Occipital lobe (tissue), 2 donors: ENCODE measurements around the gene C22orf31. TPM values are rescaled to one million over a fixed set of nuclear protein-coding genes. Genes with fewer than 3 reads are reported as not detected.
A peak's percentile ranks its signal among the peaks of the same experiment; 100 is the strongest.

ENCODE experiments used
- DNase-seq: peaks from one replicate; lab custom pipeline; 2025; lab: John Stamatoyannopoulos, UW
- total RNA-seq: library from RNA; depleted of rRNA; stranded (reverse); fragments of >200 nt; gene quantifications from one replicate; pipeline ENCODE4 v1.2.3, GENCODE V29; 2014

The C22orf31 gene
- total RNA-seq, 1 donor from 2014 or later = not detected

GRCh38 chr22:29081517-29082236 is 20.0 kb upstream of the C22orf31 start:
- no peak for DNase-seq

- no peak for DNase-seq
These were observed 18.7 kb upstream of the C22orf31 start for GRCh38 chr22:29080106-29080975.

- DNase-seq = no peak
These were observed 17.7 kb upstream of the C22orf31 start for GRCh38 chr22:29079218-29079901.

- no peak for DNase-seq
These were observed 17.2 kb upstream of the C22orf31 start for GRCh38 chr22:29078869-29079207.

DNA sequence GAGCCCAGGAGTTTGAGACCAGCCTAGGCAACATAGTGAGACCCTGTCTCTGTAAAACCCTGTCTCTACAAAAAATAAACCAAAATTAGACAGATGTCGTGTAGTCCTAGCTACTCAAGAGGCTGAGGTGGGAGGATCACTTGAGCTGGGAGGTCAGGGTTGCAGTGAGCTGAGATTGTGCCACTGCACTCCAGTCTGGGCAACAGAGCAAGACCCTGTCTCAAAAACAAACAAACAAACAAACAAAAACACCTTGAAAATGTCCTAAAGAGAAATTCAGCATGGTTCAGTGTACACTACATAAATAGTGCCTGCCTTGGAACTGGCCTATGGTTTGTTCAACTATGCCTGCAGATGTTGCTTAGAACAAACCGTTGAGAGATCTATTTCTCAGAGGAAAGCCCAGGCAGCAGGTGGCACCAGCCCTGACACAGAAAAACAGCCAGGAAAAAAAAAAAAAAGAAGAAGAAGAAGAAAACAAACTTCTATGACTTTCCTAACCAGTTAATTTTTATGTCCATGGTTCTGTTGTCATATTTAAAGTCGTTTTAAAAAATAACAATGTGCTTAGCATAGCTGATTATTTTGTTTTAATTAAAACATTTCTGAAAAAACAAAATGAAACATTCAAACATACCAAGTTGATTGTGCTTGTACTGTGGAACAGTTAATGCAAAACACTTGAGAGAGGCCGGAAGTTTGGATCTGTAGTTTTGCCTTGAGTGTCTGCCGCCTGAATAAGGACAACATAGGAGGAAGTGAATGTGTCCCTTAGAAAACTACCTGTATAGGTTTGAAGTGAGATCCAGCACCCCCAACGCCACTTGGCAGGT is 16.6 kb upstream of the C22orf31 start:
- DNase-seq = no peak

GRCh38 chr22:29074276-29074772 is 12.7 kb upstream of the C22orf31 start:
- DNase-seq = no peak

GRCh38 chr22:29073618-29074275 is 12.1 kb upstream of the C22orf31 start:
- DNase-seq = no peak

GRCh38 chr22:29072979-29073617 is 11.5 kb upstream of the C22orf31 start, which contains the start of gene KREMEN1:
Gene KREMEN1 (plus strand): TSS chr22:29073035. CDS start chr22:29073131, 96 bp downstream.
- no peak for DNase-seq

GRCh38 chr22:29072193-29072978 is 10.8 kb upstream of the C22orf31 start:
- DNase-seq = peak; percentile 69

GRCh38 chr22:29071261-29072045 is 9.8 kb upstream of the C22orf31 start:
- DNase-seq = no peak

DNA sequence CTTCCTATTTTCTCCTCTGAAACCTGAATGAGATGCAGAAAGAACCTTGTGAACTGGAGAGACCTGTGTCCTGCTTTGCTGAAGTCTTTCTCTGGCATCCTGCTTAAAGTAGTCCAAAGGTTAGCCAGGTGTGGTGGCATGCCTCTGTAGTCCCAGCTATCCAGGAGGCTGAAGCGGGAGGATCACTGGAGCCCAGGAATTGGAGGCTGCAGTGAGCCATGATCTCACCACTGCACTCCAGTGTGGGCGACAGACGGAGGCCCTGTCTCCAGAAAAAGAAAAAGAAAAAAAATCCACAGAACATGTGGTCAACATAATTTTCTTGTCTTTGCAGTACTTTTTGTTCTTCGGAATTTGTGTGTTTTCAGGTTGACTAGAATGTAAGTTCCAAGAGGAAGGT is 8.9 kb upstream of the C22orf31 start:
- no peak for DNase-seq

DNA sequence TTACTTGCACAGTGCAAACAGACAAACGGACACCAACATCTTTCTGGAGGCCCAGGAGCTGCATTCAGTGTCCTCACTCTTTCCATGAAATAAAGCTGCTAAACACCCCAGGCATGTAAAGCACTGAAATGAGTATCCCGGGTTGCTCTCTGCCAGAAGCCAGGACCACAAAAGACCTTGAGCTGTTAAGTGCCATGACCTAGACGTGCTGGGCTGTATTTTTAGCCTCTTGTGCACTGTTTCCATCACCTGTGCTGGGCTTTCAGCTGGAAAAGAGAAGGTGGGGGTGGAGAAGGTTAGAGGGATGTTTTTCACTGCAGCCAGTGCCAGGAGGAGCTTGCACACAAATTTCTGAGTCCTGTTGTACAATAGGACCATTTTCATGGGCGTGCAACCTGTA is 7.8 kb upstream of the C22orf31 start:
- DNase-seq = no peak

DNA sequence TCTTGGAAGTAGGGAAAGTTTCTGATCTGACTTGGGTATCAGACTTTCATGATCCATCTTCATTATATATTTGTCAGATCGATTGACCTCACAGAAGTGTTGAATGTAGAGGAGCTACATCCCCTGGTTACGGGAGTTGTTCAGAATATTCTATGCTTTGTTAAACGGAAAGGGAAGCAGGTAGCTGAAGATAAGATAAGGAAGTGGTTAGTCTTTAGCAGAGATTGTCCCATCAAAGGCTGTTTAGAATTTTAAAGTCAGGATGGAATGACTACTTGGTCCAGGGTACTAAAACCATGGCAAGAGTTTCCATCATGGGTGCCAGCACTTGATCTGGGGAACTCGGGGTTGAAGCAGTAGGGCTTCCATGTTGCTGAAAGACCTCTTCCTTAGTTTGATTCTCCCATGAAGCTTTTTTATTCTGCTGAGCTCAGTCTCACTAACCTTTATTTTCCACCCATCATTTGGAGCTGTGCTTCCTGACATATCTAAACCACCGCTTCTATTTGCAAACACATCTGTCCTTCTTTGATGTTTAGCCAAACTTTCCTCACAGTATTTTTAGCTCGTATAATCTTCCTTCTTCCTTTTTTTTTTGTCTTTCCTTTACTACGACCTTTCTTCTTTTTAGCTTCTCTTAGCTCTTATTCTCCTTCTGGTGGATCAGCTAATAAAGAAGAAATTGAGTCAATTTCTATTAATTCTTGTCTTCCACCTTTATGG is 4.0 kb upstream of the C22orf31 start:
- no peak for DNase-seq

GRCh38 chr22:29062286-29062821 is 723 bp upstream of the C22orf31 start:
- no peak for DNase-seq

DNA sequence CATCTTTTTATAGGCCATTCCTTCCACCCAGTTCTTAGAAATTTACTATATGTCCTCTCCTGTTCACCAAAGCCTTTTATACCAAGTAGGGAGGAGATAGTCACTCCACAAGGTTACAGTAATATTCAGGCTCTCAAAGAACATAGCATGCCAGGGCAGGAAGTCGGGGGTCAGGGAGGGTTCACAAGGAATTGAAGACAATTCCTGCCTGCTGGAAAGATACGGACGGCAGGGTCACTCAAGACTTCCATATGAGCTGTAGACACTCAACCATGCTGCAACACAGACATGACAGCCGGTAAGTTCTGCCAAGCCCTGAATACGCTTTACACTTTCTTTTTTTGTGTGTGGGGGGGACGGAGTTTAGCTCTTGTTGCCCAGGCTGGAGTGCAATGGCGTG is 700 bp downstream of the C22orf31 start:
- DNase-seq = no peak

GRCh38 chr22:29060251-29060869 is 1.3 kb downstream of the C22orf31 start:
- DNase-seq = no peak

- DNase-seq = no peak
These were observed 5.2 kb downstream of the C22orf31 start for GRCh38 chr22:29056472-29056871.
